Renal pelvis (tissue), 4 donors: Measurements from ENCODE around the gene SPRR2A. TPM values are rescaled to one million over a fixed set of nuclear protein-coding genes. Genes with fewer than 3 reads are reported as not detected.
"Not testable (repeated sequence)": the region's sequence is repeated elsewhere in the genome, so short reads cannot be mapped to it uniquely, and the experiment has no call there.

Experiments used
- DNase-seq: peaks from one replicate; pipeline ENCODE4 v3.0.0-alpha.2; 2013
- polyA plus RNA-seq, 3 donors: library from polyadenylated mRNA; unstranded; fragments of 120-200 nt; gene quantifications; one replicate each; pipeline ENCODE4 v1.2.1, GENCODE V29; 2013; ENCODE audit not compliant: insufficient read length in 3 of 3

The SPRR2A gene
- polyA plus RNA-seq, 3 donors: not detected

DNA sequence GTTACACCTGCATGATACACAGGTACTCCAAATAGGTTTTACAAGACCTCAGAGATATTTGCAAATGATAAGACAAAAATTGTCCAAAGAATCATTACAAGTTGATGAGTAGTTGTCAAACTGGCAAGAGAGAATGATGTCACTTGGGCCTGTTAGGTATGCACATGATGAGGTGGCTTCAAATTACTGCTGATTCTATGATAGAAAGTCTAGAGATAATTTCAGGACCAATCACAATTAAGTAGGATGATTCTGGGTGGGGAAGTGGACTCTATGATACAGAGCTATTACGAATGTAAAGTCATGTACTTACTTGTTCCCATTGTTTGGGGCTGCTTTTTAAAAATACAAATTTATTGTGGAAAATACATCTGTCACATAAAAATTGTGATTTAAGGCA, 31.5 kb downstream of the SPRR2A start:
- DNase-seq: no peak

GRCh38 chr1:153024413-153024812, 32.9 kb downstream of the SPRR2A start:
- DNase-seq: no peak

GRCh38 chr1:153023109-153023508, 34.2 kb downstream of the SPRR2A start:
- DNase-seq: no peak

- DNase-seq: not testable (repeated sequence)
Observed at GRCh38 chr1:153022340-153022739, 35.0 kb downstream of the SPRR2A start.

- DNase-seq: not testable (repeated sequence)
Observed at GRCh38 chr1:153021829-153022228, 35.5 kb downstream of the SPRR2A start.

- DNase-seq: not testable (repeated sequence)
Observed at GRCh38 chr1:153011235-153011758, 46.0 kb downstream of the SPRR2A start.

Other genes starting within 250 kb of the SPRR2A start
- not detected for gene LCE1B, start 245.5 kb downstream of the SPRR2A start, polyA plus RNA-seq
- gene LCE1A, start 230.0 kb downstream of the SPRR2A start, polyA plus RNA-seq: not detected
- gene LCE6A, start 214.7 kb downstream of the SPRR2A start, polyA plus RNA-seq: not detected
- gene LCE7A, start 197.5 kb downstream of the SPRR2A start, polyA plus RNA-seq: not detected
- not detected for gene SMCP, start 179.2 kb downstream of the SPRR2A start, polyA plus RNA-seq
- gene IVL, start 149.0 kb downstream of the SPRR2A start, polyA plus RNA-seq: under 1 TPM; 0.16 to 0.36 (median 0.21) TPM
- gene SPRR5, start 110.3 kb downstream of the SPRR2A start, polyA plus RNA-seq: not detected
- not detected for gene SPRR4, start 86.9 kb downstream of the SPRR2A start, polyA plus RNA-seq
- not detected for gene SPRR1A, start 73.4 kb downstream of the SPRR2A start, polyA plus RNA-seq
- gene SPRR3, start 55.8 kb downstream of the SPRR2A start, polyA plus RNA-seq: under 1 TPM in 1 of 3 donors, not detected in 2; 0.23 TPM
- not detected for gene SPRR1B, start 26.3 kb downstream of the SPRR2A start, polyA plus RNA-seq
- under 1 TPM in 1 of 3 donors, not detected in 2; 0.14 TPM for gene SPRR2D, start 16.4 kb downstream of the SPRR2A start, polyA plus RNA-seq
- under 1 TPM in 1 of 3 donors, not detected in 2; 0.16 TPM for gene SPRR2B, start 14.1 kb upstream of the SPRR2A start, polyA plus RNA-seq
- not detected for gene SPRR2E, start 37.0 kb upstream of the SPRR2A start, polyA plus RNA-seq
- not detected for gene SPRR2F, start 56.0 kb upstream of the SPRR2A start, polyA plus RNA-seq
- gene SPRR2G, start 93.4 kb upstream of the SPRR2A start, polyA plus RNA-seq: not detected
- gene LELP1, start 145.9 kb upstream of the SPRR2A start, polyA plus RNA-seq: not detected
- not detected for gene PRR9, start 160.1 kb upstream of the SPRR2A start, polyA plus RNA-seq
- gene LORICRIN, start 202.2 kb upstream of the SPRR2A start, polyA plus RNA-seq: under 1 TPM in 1 of 3 donors, not detected in 2; 0.07 TPM